Measurements from ENCODE around the gene GORASP2.

Gene GORASP2

GRCh38 chr2:170911314-170911889 is 17.7 kb upstream of the GORASP2 start:
- TF ChIP-seq GATA3 (IDR thresholded peaks at IDR 0.05; ENCODE audit: low read depth, low read length): no peak
- TF ChIP-seq GATA2 (IDR thresholded peaks at IDR 0.05; ENCODE audit: low read depth, low read length): no peak

- TF ChIP-seq GATA3 (IDR thresholded peaks at IDR 0.05; ENCODE audit: low read depth, low read length) (no peak), GATA2 (IDR thresholded peaks at IDR 0.05; ENCODE audit: low read depth, low read length) (no peak)
Measured at GRCh38 chr2:170917219-170917913, 11.7 kb upstream of the GORASP2 start.

GRCh38 chr2:170917957-170918356 is 11.1 kb upstream of the GORASP2 start:
- TF ChIP-seq GATA3 (IDR thresholded peaks at IDR 0.05; ENCODE audit: low read depth, low read length) (no peak), GATA2 (IDR thresholded peaks at IDR 0.05; ENCODE audit: low read depth, low read length) (no peak)

- TF ChIP-seq GATA2 (IDR thresholded peaks at IDR 0.05; ENCODE audit: low read depth, low read length): no peak
- TF ChIP-seq GATA3 (IDR thresholded peaks at IDR 0.05; ENCODE audit: low read depth, low read length): no peak
Measured at GRCh38 chr2:170922634-170923494, 6.2 kb upstream of the GORASP2 start.

GRCh38 chr2:170923799-170924198 is 5.3 kb upstream of the GORASP2 start:
- TF ChIP-seq GATA3 (IDR thresholded peaks at IDR 0.05; ENCODE audit: low read depth, low read length) (no peak), GATA2 (IDR thresholded peaks at IDR 0.05; ENCODE audit: low read depth, low read length) (no peak)

- no peak for TF ChIP-seq GATA3 (IDR thresholded peaks at IDR 0.05; ENCODE audit: low read depth, low read length)
- TF ChIP-seq GATA2 (IDR thresholded peaks at IDR 0.05; ENCODE audit: low read depth, low read length): no peak
Measured at GRCh38 chr2:170924969-170925368, 4.1 kb upstream of the GORASP2 start.

- TF ChIP-seq GATA3 (IDR thresholded peaks at IDR 0.05; ENCODE audit: low read depth, low read length) (no peak), GATA2 (IDR thresholded peaks at IDR 0.05; ENCODE audit: low read depth, low read length) (no peak)
Measured at GRCh38 chr2:170925923-170926322, 3.1 kb upstream of the GORASP2 start.

GRCh38 chr2:170926743-170927297 is 2.2 kb upstream of the GORASP2 start:
- TF ChIP-seq GATA2 (IDR thresholded peaks at IDR 0.05; ENCODE audit: low read depth, low read length) (no peak), GATA3 (IDR thresholded peaks at IDR 0.05; ENCODE audit: low read depth, low read length) (no peak)

GRCh38 chr2:170928036-170928823 is 823 bp upstream of the GORASP2 start:
- TF ChIP-seq GATA3 (IDR thresholded peaks at IDR 0.05; ENCODE audit: low read depth, low read length): no peak
- no peak for TF ChIP-seq GATA2 (IDR thresholded peaks at IDR 0.05; ENCODE audit: low read depth, low read length)

GRCh38 chr2:170929686-170930050 is 615 bp downstream of the GORASP2 start:
- TF ChIP-seq GATA3 (IDR thresholded peaks at IDR 0.05; ENCODE audit: low read depth, low read length) (no peak), GATA2 (IDR thresholded peaks at IDR 0.05; ENCODE audit: low read depth, low read length) (no peak)

GRCh38 chr2:170930131-170930990 is 1.3 kb downstream of the GORASP2 start:
- TF ChIP-seq GATA2 (IDR thresholded peaks at IDR 0.05; ENCODE audit: low read depth, low read length) (no peak), GATA3 (IDR thresholded peaks at IDR 0.05; ENCODE audit: low read depth, low read length) (no peak)

GRCh38 chr2:170930991-170931266 is 1.9 kb downstream of the GORASP2 start:
- TF ChIP-seq GATA2 (IDR thresholded peaks at IDR 0.05; ENCODE audit: low read depth, low read length) (no peak), GATA3 (IDR thresholded peaks at IDR 0.05; ENCODE audit: low read depth, low read length) (no peak)

GRCh38 chr2:170932166-170932565 is 3.1 kb downstream of the GORASP2 start:
- TF ChIP-seq GATA2 (IDR thresholded peaks at IDR 0.05; ENCODE audit: low read depth, low read length): no peak
- TF ChIP-seq GATA3 (IDR thresholded peaks at IDR 0.05; ENCODE audit: low read depth, low read length): no peak
